GM23248 (cell line): ENCODE measurements around the gene CNGA2.

Experiments used
- EZH2 ChIP-seq: fragments of 200-600 bp; sonication (generic); IDR thresholded peaks from 2 replicates; pipeline ENCODE4 v1.6.1; 2018; ENCODE audit warnings: antibody characterized with exemption, mild to moderate bottlenecking; ENCODE audit not compliant: insufficient read depth, poor library complexity, severe bottlenecking
- EZH2phosphoT487 ChIP-seq: fragments of 200-600 bp; sonication (generic); IDR thresholded peaks from 2 replicates; pipeline ENCODE4 v1.6.1; 2018; ENCODE audit warnings: antibody characterized with exemption, moderate library complexity, mild to moderate bottlenecking, low read depth; ENCODE audit not compliant: insufficient read depth

- TF ChIP-seq EZH2: no peak
- no peak for TF ChIP-seq EZH2phosphoT487
Observed at GRCh38 chrX:151703487-151703886, 31.1 kb upstream of the CNGA2 start.
